NCI-H748 (cell line): Measurements from ENCODE around the gene TCEAL8.
A peak's percentile ranks its signal among the peaks of the same experiment; 100 is the strongest.

ENCODE experiments used
- DNase-seq: peaks from one replicate; lab custom pipeline; 2025; ENCODE audit not compliant: unreplicated experiment; lab: John Stamatoyannopoulos, UW

TCEAL8 gene

DNA sequence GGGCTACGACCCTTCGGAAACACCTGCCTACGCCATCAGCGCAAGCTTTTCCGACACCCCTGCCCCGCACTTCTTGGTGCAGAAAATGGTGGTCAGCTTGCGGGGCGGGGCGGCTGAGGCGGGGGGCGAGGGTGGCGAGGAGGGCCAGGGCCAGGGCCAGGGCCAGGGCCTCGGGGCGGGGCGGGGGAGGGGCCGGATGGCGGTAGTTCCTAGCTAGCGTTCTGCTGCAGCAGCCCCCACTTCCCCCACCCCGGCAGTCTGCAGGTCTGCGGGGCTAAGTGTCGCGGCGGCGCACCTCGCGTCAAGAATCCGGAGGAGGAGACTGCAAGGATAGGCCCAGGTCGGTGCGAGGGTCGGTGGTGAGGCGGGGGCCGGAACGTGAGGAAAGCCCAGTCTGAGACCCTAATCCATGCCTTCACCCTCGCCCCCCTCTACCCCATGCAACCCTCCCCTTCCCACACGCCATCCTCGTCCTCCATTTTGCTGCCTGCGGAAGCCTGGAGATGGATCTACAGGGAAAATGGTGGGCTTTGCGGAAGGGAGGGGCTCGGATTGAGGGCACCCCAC lies 39.4 kb downstream of the TCEAL8 start:
- DNase-seq: peak; percentile 55

DNA sequence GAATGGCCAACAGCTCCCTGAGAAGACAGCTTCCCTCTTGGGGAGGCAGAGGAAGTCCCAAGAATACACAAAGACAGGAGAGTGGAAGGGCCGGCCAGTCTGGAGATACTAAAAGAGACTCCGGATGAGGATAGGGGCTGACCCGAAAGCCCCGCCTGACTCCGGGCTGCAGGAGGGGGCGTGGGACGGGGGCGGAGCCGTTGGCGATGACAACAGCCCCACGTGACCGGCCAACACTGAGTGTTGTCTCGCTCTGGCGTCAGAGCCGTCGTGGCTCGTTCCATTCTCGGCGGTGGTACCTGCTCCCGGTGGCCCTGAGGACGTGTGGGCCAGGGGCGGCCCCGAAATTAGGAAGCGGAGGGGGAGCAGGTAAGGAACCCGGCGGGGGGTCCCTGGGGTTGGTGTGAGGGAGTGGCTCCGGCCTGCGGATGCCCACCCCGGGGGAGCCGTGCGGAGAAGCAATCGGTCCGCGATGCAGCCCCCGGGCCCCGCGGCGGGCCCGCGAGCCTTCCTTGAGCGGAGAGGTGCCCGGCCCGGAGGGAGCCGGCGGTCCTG lies 40.0 kb downstream of the TCEAL8 start, which contains the start of gene BEX4:
Gene BEX4, plus strand, starts transcription at position 239 of the 555 bp plus-strand sequence. CDS start 1,046 bp downstream, outside the sequence.
- DNase-seq: peak; percentile 83

DNA sequence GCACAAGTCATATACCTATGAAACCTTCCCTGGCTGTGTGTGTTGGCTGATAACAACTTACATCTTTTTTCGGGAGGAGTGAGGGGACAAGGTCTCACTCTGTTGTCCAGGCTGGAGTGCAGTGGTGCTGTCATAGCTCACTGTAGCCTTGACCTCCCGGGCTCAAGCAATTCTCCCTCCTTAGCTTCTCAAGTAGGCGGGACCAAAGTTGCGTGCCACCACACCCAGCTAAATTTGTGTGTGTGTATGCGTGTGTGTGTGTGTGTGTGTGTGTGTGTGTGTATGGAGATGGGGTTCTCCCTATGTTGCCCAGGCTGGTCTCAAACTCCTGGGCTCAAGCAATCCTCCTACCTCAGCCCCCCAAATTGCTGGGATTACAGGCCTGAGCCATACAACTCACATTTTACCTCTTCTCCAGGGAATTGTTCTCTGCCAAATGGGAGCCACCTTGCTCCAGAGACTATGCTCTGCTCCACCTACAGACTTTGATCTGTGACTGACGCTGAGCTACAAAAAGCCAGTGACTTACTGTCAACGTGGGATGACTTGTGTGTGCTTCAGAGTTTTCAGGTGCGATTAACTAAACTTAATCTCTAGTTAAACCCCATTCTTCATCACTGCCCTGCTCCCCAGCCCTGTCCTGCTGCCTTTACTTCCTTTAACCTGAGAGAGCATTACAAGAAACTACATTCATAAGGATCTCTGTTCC lies 42.1 kb downstream of the TCEAL8 start:
- no peak for DNase-seq

- DNase-seq: peak; percentile 60
Measured at GRCh38 chrX:103211012-103211715, 43.8 kb downstream of the TCEAL8 start.

DNA sequence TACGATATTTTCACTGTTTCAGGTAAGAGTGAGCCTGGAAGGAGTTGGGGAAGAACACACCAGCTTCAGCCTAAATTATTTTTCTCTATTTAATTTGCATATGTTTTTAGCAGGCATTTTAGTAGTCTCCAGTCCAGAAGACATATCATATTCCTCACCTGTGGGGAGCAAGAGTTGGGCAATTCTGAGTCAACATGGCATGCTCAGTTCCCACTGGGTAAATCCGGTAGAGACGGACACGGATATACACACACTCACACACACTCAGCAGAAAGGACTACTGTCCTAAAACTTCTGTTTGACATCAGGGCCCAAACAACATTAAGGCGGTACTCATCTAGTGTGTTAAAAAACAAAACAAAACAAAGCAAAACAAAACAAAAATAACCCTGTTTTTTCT lies 44.9 kb downstream of the TCEAL8 start:
- no peak for DNase-seq
